ENCODE data around the gene FAM47E.

FAM47E gene

GRCh38 chr4:76325072-76325471, 73.6 kb downstream of the FAM47E start:
- no peak overlapping the region for H3K4me3 ChIP-seq (ENCODE audit: low read length)
- H3K36me3 ChIP-seq (ENCODE audit: insufficient read depth, low read depth, low read length), result no peaks in the 10 kb centered on the region
- peaks cover 18% of the 10 kb centered on the region for H3K9me3 ChIP-seq (ENCODE audit: insufficient read depth, low read depth, low read length)
- no peak overlapping the region for H3K27ac ChIP-seq (ENCODE audit: low read length)
- no peaks in the 10 kb centered on the region for H3K27me3 ChIP-seq (ENCODE audit: insufficient read depth, low read length)
- no peak overlapping the region for H3K9ac ChIP-seq (ENCODE audit: low read depth, low read length)
- H3K4me1 ChIP-seq (ENCODE audit: insufficient read depth, low read length), result no peaks in the 10 kb centered on the region

DNA sequence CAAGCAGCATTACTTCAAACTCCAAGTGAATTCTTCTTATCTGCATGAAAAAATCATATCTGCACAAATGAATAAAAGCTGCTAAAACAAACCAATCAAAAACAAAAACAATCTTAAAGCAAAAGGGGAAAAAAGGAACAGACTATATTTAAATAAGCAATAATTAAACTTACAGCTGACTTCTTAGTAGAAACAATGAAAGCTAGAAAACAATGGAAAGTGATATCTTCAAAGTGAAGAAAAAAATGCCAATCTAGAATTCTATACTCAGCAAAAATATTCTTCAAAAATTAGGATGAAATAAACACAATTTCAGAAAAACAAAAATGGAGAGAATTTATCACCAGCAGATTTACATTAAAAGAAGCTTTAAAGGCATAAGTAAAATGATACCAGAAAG, 75.0 kb downstream of the FAM47E start:
- H3K9ac ChIP-seq (ENCODE audit: low read depth, low read length), result no peak overlapping the region
- peaks cover 18% of the 10 kb centered on the region for H3K9me3 ChIP-seq (ENCODE audit: insufficient read depth, low read depth, low read length)
- H3K4me1 ChIP-seq (ENCODE audit: insufficient read depth, low read length), result no peaks in the 10 kb centered on the region
- H3K27me3 ChIP-seq (ENCODE audit: insufficient read depth, low read length), result no peaks in the 10 kb centered on the region
- H3K27ac ChIP-seq (ENCODE audit: low read length), result no peak overlapping the region
- no peak overlapping the region for H3K4me3 ChIP-seq (ENCODE audit: low read length)
- H3K36me3 ChIP-seq (ENCODE audit: insufficient read depth, low read depth, low read length), result no peaks in the 10 kb centered on the region

All from iPS-20b (cell line).